IPS-NIHi7 (cell line): ENCODE measurements around the gene CFAP65.

Experiments
- DNase-seq: peaks from one replicate; pipeline ENCODE4 v3.0.0; 2012; ENCODE audit warnings: mixed read lengths; ENCODE audit errors: extremely low spot score

Gene CFAP65

DNA sequence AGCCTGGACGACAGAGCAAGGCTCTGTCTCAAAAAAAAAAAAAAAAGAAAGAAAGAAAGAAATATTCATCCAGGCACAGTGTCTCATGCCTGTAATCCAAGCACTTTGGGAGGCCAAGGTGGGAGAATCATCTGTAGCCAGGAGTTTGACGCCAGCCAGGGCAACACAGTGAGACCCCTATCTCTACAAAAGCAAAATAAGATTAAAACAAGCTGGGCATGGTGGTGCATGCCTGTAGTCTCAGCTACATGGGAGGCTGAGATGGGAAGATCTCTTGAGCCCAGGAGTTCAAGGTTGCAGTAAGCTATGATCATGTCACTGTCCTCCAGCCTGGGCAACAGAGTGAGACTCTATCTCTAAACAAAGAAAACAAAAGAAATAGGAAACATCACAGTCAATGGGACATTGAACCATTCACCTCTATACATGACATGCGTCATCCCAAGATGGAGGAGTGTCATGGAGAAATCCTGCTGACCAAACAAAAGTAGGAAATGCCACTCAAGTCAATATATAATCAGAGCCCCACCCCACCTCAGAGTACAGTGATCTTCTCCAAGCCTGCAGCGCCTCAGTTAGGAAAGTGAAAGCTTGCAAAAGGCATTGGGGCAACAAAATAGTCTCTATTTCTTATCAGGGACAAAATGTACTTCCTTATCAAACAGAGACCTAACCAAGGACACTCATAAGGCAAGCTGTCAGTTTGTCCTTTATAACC, 66.1 kb downstream of the CFAP65 start:
- DNase-seq, result no peak

GRCh38 chr2:218970894-218971293, 70.4 kb downstream of the CFAP65 start:
- DNase-seq, result no peak

GRCh38 chr2:218964041-218964771, 77.1 kb downstream of the CFAP65 start:
- no peak for DNase-seq

GRCh38 chr2:218963601-218964000, 77.7 kb downstream of the CFAP65 start:
- no peak for DNase-seq

DNA sequence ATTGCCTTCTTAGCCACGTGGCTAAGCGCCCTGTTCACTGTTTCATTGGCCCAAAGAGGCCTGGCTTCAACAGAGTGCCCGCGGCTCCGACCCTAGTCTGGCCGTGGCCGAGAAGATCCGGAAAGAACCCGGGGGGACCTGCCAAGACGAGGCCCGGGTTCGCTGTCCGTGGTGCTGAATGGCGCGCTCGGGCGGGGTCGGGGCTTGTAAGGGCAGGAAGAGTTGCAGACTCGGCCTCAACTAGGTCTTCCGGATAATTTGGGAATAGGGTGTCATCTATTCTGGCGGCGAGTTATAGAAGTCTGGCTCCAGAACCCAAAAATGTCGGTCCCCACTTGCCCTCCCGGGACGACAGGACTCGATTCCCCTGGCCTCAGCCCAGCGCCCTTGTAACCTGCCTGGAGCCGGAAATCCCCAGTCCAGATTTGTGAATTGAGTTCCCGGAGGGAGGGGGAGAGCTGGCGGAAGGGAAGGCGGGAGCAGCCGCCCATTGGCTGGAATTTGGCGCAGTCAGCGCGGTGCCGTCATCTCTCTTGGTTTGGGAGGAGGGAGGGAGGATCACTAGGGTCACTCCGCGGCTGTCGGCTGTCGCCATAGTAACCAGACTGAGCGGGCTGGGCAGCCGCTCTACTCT, 78.3 kb downstream of the CFAP65 start:
- peak; percentile 96 for DNase-seq

GRCh38 chr2:218961651-218962570, 79.4 kb downstream of the CFAP65 start:
- peak; percentile 61 for DNase-seq

GRCh38 chr2:218961229-218961628, 80.1 kb downstream of the CFAP65 start:
- DNase-seq, result no peak

DNA sequence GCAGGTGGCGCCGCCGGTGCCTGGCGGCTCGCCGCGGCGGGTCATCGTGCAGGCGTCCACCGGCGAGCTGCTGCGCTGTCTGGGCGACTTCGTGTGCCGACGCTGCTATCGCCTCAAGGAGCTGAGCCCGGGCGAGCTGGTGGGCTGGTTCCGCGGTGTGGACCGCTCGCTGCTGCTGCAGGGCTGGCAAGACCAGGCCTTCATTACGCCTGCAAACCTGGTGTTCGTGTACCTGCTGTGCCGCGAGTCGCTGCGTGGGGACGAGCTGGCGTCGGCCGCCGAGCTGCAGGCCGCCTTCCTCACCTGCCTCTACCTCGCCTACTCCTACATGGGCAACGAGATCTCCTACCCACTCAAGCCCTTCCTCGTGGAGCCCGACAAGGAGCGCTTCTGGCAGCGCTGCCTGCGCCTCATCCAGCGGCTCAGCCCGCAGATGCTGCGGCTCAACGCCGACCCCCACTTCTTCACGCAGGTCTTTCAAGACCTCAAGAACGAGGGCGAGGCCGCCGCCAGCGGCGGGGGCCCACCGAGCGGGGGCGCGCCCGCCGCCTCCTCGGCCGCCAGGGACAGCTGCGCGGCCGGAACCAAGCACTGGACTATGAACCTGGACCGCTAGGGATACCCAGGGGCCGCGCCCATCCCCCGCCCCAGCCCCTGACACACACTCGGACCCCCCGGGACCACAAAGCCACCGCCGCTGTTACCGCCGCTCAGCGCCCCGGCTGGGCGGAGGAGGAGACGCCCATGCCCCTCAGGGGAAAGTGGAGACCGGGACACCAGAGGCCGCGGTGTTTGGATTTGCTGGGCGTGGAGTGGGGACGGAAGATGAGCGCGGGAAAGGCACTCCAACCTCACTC, 80.8 kb downstream of the CFAP65 start:
- no peak for DNase-seq

DNA sequence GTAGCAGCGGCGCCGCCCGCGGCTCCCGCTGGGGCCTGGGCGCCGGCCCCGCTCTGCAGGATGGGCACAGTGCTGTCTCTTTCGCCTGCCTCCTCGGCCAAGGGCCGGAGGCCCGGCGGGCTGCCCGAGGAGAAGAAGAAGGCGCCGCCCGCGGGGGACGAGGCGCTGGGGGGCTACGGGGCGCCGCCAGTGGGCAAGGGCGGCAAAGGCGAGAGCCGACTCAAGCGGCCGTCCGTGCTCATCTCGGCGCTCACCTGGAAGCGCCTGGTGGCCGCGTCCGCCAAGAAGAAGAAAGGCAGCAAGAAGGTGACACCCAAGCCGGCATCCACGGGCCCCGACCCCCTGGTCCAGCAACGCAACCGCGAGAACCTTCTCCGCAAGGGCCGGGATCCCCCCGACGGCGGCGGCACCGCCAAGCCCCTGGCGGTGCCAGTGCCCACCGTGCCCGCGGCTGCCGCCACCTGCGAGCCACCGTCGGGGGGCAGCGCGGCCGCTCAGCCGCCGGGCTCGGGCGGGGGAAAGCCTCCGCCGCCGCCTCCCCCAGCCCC, 81.5 kb downstream of the CFAP65 start:
- no peak for DNase-seq

DNA sequence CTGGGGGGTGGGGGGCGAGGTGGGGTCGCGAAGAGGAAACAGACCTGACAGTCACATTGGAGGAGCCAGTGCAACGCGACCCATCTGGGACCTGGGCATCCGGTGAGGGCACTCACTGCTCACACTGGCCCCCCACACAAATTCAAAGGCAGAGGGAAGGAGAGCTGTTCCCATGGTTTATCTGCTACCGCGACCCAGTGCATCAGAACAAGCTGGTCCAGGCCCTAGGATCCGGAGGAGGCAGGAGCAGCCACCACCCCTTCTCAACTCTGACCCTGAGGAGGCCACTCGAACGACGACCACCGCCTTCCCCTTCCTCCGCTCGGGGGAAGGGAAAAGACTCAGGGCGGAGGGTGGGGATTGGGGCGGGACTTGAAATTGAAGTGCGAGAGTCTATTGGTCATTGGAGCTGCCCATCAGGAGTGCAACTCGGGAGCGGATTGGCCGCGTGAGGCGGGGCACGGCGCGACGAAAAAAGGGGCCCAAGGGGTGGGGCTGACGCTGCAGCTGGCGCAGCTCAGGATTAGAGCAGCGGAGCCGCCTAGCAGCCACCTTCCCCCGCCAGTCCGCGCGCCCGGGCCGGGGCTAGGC, 82.1 kb downstream of the CFAP65 start, which contains the start of gene CDK5R2:
TSS of gene CDK5R2 (plus strand) at position 526 of the 591 bp plus-strand sequence. CDS start 155 bp downstream, outside the sequence.
- DNase-seq, result peak; percentile 100

- DNase-seq, result no peak
Measured at GRCh38 chr2:218958276-218958675, 83.0 kb downstream of the CFAP65 start.

GRCh38 chr2:218957671-218958070, 83.6 kb downstream of the CFAP65 start:
- DNase-seq, result no peak

DNA sequence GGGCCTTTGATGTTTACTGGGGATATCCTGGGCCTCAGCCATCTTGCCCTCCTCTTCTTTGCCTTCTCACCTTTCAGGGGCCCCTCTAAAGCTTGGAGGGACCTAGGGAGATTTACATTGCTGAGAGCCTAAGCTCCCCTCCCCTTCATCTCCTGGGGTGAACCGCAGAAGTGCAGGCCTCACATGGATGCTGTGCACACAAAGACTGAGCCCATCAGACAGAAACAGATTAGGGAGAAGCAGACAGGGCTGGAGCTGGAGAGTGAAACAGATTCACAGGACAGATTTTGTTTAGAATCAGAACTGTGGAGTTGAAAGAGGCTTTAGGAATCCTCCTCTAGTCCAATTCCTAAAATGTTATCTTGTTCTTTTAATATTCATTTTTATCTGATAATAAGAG, 85.3 kb downstream of the CFAP65 start:
- DNase-seq, result no peak

- DNase-seq, result no peak
Measured at GRCh38 chr2:218954541-218955300, 86.6 kb downstream of the CFAP65 start.

DNA sequence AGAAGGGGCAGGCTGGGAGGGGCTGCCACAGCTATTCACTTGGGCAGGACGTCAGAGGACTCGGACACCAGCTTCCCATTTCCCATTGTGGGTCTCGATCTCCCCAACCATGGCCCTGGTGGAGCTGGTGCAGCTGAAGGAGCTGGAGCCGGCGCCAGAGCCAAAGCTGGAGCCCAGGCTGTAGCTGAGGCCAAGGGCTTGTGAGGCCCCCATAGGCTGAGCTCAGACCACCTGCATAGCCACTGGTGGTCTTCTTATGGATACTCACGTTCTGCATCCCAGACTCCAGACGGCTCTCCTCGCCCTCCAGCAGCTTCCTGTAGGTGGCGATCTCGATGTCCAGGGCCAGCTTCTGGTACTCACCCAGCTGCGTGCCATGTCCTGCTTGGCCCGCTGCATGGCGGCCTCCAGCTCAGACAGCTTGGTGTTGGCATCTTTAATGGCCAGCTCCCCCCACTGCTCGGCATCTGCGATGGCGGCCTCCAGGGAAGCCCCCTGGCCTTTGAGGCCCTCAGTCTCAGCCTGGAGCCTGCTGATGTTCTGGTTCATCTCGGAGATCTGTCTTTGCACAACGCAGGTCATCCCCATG, 87.9 kb downstream of the CFAP65 start:
- peak; percentile 31 for DNase-seq
